IMR-90 (cell line): Measurements from ENCODE around the gene GNB1L. TPM values are rescaled to one million over a fixed set of nuclear protein-coding genes. Genes with fewer than 3 reads are reported as not detected.

Experiments used
- ATAC-seq: fragments of 200-7000 bp; cut with Tn5 transposase; 2 replicates; pipeline ENCODE4 v1.9.1; 2020; ENCODE audit warnings: low read depth, mild to moderate bottlenecking, moderate library complexity
- BruUV-seq: library from RNA; stranded (reverse); fragments of 400-500 nt; replicated peaks from 2 replicates; lab custom pipeline; 2021; lab: Mats Ljungman, UMichigan
- CTCF ChIA-PET: fragments of 300-600 bp; formaldehyde crosslinking; extraction: SDS; loops from one replicate; lab custom pipeline; 2021; ENCODE audit warnings: antibody characterized with exemption; lab: Yijun Ruan, JAX
- POLR2A ChIA-PET: fragments of 300-600 bp; sonication (Branson Sonifier 250); formaldehyde crosslinking; loops from one replicate; lab custom pipeline; 2022; ENCODE audit warnings: antibody characterized with exemption; ENCODE audit not compliant: unreplicated experiment; lab: Charles Lee
- DNase-seq: peaks from one replicate; pipeline ENCODE4 v3.0.0; 2013
- H2AFZ ChIP-seq: replicated peaks from 2 replicates; pipeline ENCODE3; 2013; ENCODE audit warnings: low read length, mild to moderate bottlenecking; ENCODE audit not compliant: poor library complexity
- H2AK5ac ChIP-seq: 2 replicates; pipeline ENCODE4 v1.6.1; 2013; ENCODE audit warnings: low read depth, low read length, inconsistent platforms
- H2AK9ac ChIP-seq: replicated peaks from 2 replicates; pipeline ENCODE3; 2013; ENCODE audit warnings: mild to moderate bottlenecking, low read depth, low read length, moderate library complexity; ENCODE audit not compliant: poor library complexity
- H2BK120ac ChIP-seq: 2 replicates; pipeline ENCODE4 v1.6.1; 2013; ENCODE audit warnings: low read depth, low read length, inconsistent platforms
- H2BK15ac ChIP-seq: 3 replicates; pipeline ENCODE4 v1.6.1; 2013; ENCODE audit warnings: low read depth, low read length, inconsistent platforms
- H2BK20ac ChIP-seq: 2 replicates; pipeline ENCODE4 v1.6.1; 2013; ENCODE audit warnings: low read depth, mild to moderate bottlenecking, inconsistent platforms, low read length, moderate library complexity
- H2BK5ac ChIP-seq: 2 replicates; pipeline ENCODE4 v1.6.1; 2013; ENCODE audit warnings: mild to moderate bottlenecking, low read depth, low read length, inconsistent platforms; ENCODE audit not compliant: poor library complexity, severe bottlenecking
- H3K14ac ChIP-seq: replicated peaks from 2 replicates; pipeline ENCODE4 v1.6.1; 2013; ENCODE audit warnings: low read depth, low read length, inconsistent platforms
- H3K18ac ChIP-seq: 2 replicates; pipeline ENCODE4 v1.6.1; 2013; ENCODE audit warnings: low read depth, low read length, control low read depth
- H3K23ac ChIP-seq: 2 replicates; pipeline ENCODE4 v1.6.1; 2013; ENCODE audit warnings: low read depth, low read length, inconsistent platforms
- H3K27ac ChIP-seq: 2 replicates; pipeline ENCODE4 v1.5.1; 2013; ENCODE audit warnings: mild to moderate bottlenecking, control low read depth, low read length; ENCODE audit not compliant: insufficient read depth
- H3K27me3 ChIP-seq: 2 replicates; pipeline ENCODE4 v1.6.1; 2013; ENCODE audit warnings: low read length; ENCODE audit not compliant: control insufficient read depth, insufficient read depth
- H3K36me3 ChIP-seq: 2 replicates; pipeline ENCODE4 v1.6.1; 2013; ENCODE audit warnings: low read length, mixed read lengths; ENCODE audit not compliant: control insufficient read depth, insufficient read depth
- H3K4ac ChIP-seq: 2 replicates; pipeline ENCODE4 v1.6.1; 2013; ENCODE audit warnings: low read depth, low read length, inconsistent platforms
- H3K4me1 ChIP-seq: 2 replicates; pipeline ENCODE4 v1.6.1; 2013; ENCODE audit warnings: low read length, mixed read lengths; ENCODE audit not compliant: control insufficient read depth, insufficient read depth
- H3K4me2 ChIP-seq: 2 replicates; pipeline ENCODE4 v1.6.1; 2013; ENCODE audit warnings: low read depth, mild to moderate bottlenecking, control low read depth, low read length, moderate library complexity
- H3K4me3 ChIP-seq: 2 replicates; pipeline ENCODE4 v1.5.1; 2013; ENCODE audit warnings: low read depth, mild to moderate bottlenecking, control low read depth, low read length, moderate library complexity; ENCODE audit not compliant: insufficient read depth
- H3K56ac ChIP-seq: 2 replicates; pipeline ENCODE4 v1.6.1; 2013; ENCODE audit warnings: low read length, inconsistent platforms; ENCODE audit not compliant: insufficient read depth; ENCODE audit errors: extremely low read depth
- H3K79me1 ChIP-seq, 2 experiments: 2 replicates each; pipeline ENCODE4 v1.6.1; 2013; ENCODE audit warnings: low read length in 2 of 2, inconsistent platforms in 1 of 2, low read depth in 1 of 2
- H3K9ac ChIP-seq: 2 replicates; pipeline ENCODE4 v1.6.1; 2013; ENCODE audit warnings: low read depth, low read length, control low read depth
- H3K9me1 ChIP-seq: 2 replicates; pipeline ENCODE4 v1.6.1; 2013; ENCODE audit warnings: low read length, inconsistent platforms; ENCODE audit not compliant: insufficient read depth
- H3K9me3 ChIP-seq: 2 replicates; pipeline ENCODE4 v1.6.1; 2013; ENCODE audit warnings: low read length; ENCODE audit not compliant: control insufficient read depth, insufficient read depth
- H4K20me1 ChIP-seq: 2 replicates; pipeline ENCODE4 v1.6.1; 2013; ENCODE audit warnings: low read length, inconsistent platforms; ENCODE audit not compliant: insufficient read depth
- H4K5ac ChIP-seq: 2 replicates; pipeline ENCODE4 v1.6.1; 2013; ENCODE audit warnings: mild to moderate bottlenecking, low read depth, low read length, control low read depth
- H4K8ac ChIP-seq, 2 experiments: 2 replicates each; pipeline ENCODE4 v1.6.1; 2013; ENCODE audit warnings: low read depth in 2 of 2, low read length in 2 of 2, control low read depth in 1 of 2, inconsistent platforms in 1 of 2
- H4K91ac ChIP-seq: 2 replicates; pipeline ENCODE4 v1.6.1; 2013; ENCODE audit warnings: low read depth, low read length, inconsistent platforms; ENCODE audit not compliant: insufficient read depth
- POLR2A ChIP-seq: IDR thresholded peaks from 2 replicates; pipeline ENCODE4 v1.6.1; 2012; ENCODE audit warnings: mild to moderate bottlenecking, low read depth, low read length
- WGBS, 2 experiments: methylation state at CpG; one replicate each; pipeline versions ENCODE4 v1.1.5 to v1.1.7; 2013; ENCODE audit warnings: missing lambda C conversion rate in 2 of 2; ENCODE audit not compliant: insufficient read length in 1 of 2; ENCODE audit errors: extremely low coverage in 2 of 2; 5-methylcytosine and 5-hydroxymethylcytosine counted together
- dilution Hi-C: fragments of 300-500 bp; cut with HindIII; formaldehyde crosslinking; loops from one replicate; pipeline ENCODE4 v1.14.3; 2018; ENCODE audit warnings: low sequenced_read_pairs; ENCODE audit not compliant: unreplicated experiment
- in situ Hi-C: fragments of 300-500 bp; cut with MboI; formaldehyde crosslinking; loops from 3 replicates; pipeline ENCODE4 v1.14.3; 2019; ENCODE audit warnings: low sequenced_read_pairs, inconsistent platforms, mixed read lengths
- intact Hi-C: fragments of 100-400 bp; cut with micrococcal nuclease; formaldehyde crosslinking; loops from 2 replicates; pipeline ENCODE4 v1.10.0; 2022
- polyA plus RNA-seq, 3 experiments: library from polyadenylated mRNA; depleted of rRNA; stranded (reverse); fragments of >200 nt; gene quantifications; 2 replicates each; pipeline ENCODE4 v1.2.3, GENCODE V29; 2012; ENCODE audit warnings: low replicate concordance in 1 of 3
- total RNA-seq: library from RNA; depleted of rRNA; stranded (reverse); fragments of >200 nt; gene quantifications from 2 replicates; pipeline ENCODE4 v1.2.3, GENCODE V29; 2012

Gene GNB1L
- total and polyA plus RNA-seq, 2 of the 4 experiments (the other 2 are of a cell fraction): 2.5 to 4.4 TPM

- POLR2A ChIA-PET: no interaction called here
- Histone ChIP-seq H3K27me3 (no peaks in the 10 kb centered on the region), H3K9me1 (0 out of 2 replicates have a peak, but pooled peaks cover 3% of the 10 kb centered on the region), H2BK5ac (no peak overlapping the region), H3K56ac (no peak overlapping the region), H3K4me2 (no peak overlapping the region), H2BK20ac (no peak overlapping the region), H3K9me3 (no peaks in the 10 kb centered on the region), H2AK9ac (no peak overlapping the region), H3K14ac (no peak overlapping the region), H2AK5ac (no peak overlapping the region), H3K18ac (no peak overlapping the region), H3K79me1 (peaks cover 10 to 11% of the 10 kb centered on the region in 2 experiments; a peak in 3 of 4 replicates), H3K4me1 (no peaks in the 10 kb centered on the region), H3K27ac (no peak overlapping the region), H2AFZ (no peak overlapping the region), H4K20me1 (no peaks in the 10 kb centered on the region; the same call in 1 of the 2 replicates), H4K91ac (no peak overlapping the region), H3K9ac (no peak overlapping the region), H3K4me3 (no peak overlapping the region), H3K23ac (no peak overlapping the region), H4K8ac (no peak overlapping the region), H3K4ac (no peak overlapping the region), H4K5ac (no peak overlapping the region), H2BK15ac (no peak overlapping the region), H2BK120ac (no peak overlapping the region), H3K36me3 (no peaks in the 10 kb centered on the region)
- dilution Hi-C loops: no loop called here
- intact Hi-C loops: no loop called here
- DNase-seq (no peak), ATAC-seq (no peak)
- BruUV-seq: no TSS peak
- in situ Hi-C loops: no loop called here
- no CpG with 5 or more reads among the region's 9 CpGs for WGBS, 2 experiments
- CTCF ChIA-PET: no interaction called here
- no peak for TF ChIP-seq POLR2A
These were observed 30.8 kb downstream of the GNB1L start for GRCh38 chr22:19823902-19824211.
